Kidney (tissue), 14 donors: ENCODE measurements around the gene NYNRIN. TPM values are rescaled to one million over a fixed set of nuclear protein-coding genes. Genes with fewer than 3 reads are reported as not detected.

Experiments used
- DNase-seq, 5 donors: peaks; one replicate each; pipeline ENCODE4 v3.0.0-alpha.2; 2013 to 2020
- FAIRE-seq: peaks from 2 replicates; lab custom pipeline; 2012; peaks lifted over from hg19 to GRCh38; lab: Jason Lieb, UNC
- H3K27ac ChIP-seq, 2 donors: one replicate each; pipeline ENCODE4 v1.7.0; 2013; ENCODE audit warnings: low read depth in 2 of 2, low read length in 2 of 2, inconsistent platforms in 1 of 2
- H3K27me3 ChIP-seq: one replicate; pipeline ENCODE4 v1.7.1; 2013; ENCODE audit warnings: low read length, inconsistent platforms; ENCODE audit not compliant: control insufficient read depth, insufficient read depth
- H3K36me3 ChIP-seq, 3 donors: one replicate each; pipeline versions ENCODE4 v1.7.0 to v1.7.1; 2013; ENCODE audit warnings: low read length in 3 of 3, control low read depth in 1 of 3, inconsistent platforms in 1 of 3; ENCODE audit not compliant: insufficient read depth in 3 of 3, control insufficient read depth in 2 of 3
- H3K4me1 ChIP-seq, 3 donors: one replicate each; pipeline versions ENCODE4 v1.7.0 to v1.7.1; 2013; ENCODE audit warnings: low read length in 3 of 3, inconsistent platforms in 1 of 3, low read depth in 1 of 3; ENCODE audit not compliant: control insufficient read depth in 2 of 3, insufficient read depth in 2 of 3
- H3K4me3 ChIP-seq, 3 donors: one replicate each; pipeline versions ENCODE4 v1.7.0 to v1.8.1; 2013; ENCODE audit warnings: low read length in 3 of 3, control low read depth in 1 of 3, inconsistent platforms in 1 of 3
- H3K9ac ChIP-seq, 3 donors: one replicate each; pipeline versions ENCODE4 v1.7.0 to v1.7.1; 2013; ENCODE audit warnings: low read length in 3 of 3, control low read depth in 1 of 3, inconsistent platforms in 1 of 3
- H3K9me3 ChIP-seq, 3 donors: one replicate each; pipeline versions ENCODE4 v1.7.0 to v1.7.1; 2013; ENCODE audit warnings: low read length in 3 of 3, control low read depth in 1 of 3, inconsistent platforms in 1 of 3; ENCODE audit not compliant: control insufficient read depth in 2 of 3, insufficient read depth in 1 of 3
- intact Hi-C: fragments of 100-400 bp; cut with DNase I; formaldehyde crosslinking; loops from one replicate; pipeline ENCODE4 v1.11.1; 2022
- polyA plus RNA-seq: library from polyadenylated mRNA; stranded (reverse); fragments of 350-450 nt; fragmentation: Illumina TruSeq; extraction: RNeasy Lipid Tissue Mini Kit (QIAGEN cat#74804); gene quantifications from one replicate; pipeline ENCODE4 v1.2.3, GENCODE V29; 2014; ENCODE audit warnings: low read depth, low replicate concordance; ENCODE audit not compliant: insufficient read depth
- total RNA-seq: library from RNA; stranded (reverse); fragmentation: NEBNext Ultra II Directional; extraction: Animal tissue kit (Norgen Biotek cat#: 25700); gene quantifications from one replicate; pipeline ENCODE4 v1.2.1, GENCODE V29; 2021
- TF ChIP-seq, protein P1 (sequence below): IDR thresholded peaks from 3 replicates; pipeline ENCODE4 v1.5.1; 2012; ENCODE audit warnings: mild to moderate bottlenecking, moderate library complexity, borderline replicate concordance; ENCODE audit not compliant: insufficient read depth; ENCODE audit errors: extremely low read depth
- donor health status: control.
- donor health status: control.
- donor health status: control.
- donor health status: control.
- donor health status: control.
- donor health status: DM: yes; HTN: yes; CAD: no.
- donor health status: Normal renal cell carcinoma (clear cell type).

Gene NYNRIN
- total and polyA plus RNA-seq, 2 donors from 2014 or later: 4.4 to 12.1 TPM

DNA sequence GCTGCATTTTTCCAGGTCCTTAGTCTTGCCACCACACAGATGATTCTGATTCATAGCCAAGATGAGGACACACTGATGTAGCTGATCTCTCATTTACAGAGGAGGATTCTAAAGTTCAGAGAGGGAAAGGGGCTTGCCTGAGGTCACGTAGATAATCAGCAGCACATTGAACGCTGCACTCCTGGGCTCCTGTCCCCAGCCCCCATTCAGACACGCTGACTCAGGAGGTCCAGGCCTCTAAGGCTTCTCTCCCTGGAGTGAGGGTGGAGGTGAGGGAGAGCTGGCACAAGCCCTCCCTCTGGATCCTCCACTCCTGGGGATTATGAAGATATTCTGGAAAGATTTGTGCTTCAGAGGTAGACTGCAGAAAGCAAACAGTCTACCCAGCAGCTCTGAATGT, 20.5 kb upstream of the NYNRIN start:
- Histone ChIP-seq H3K4me1 (no peaks in the 10 kb centered on the region), H3K9me3 (no peaks in the 10 kb centered on the region), H3K36me3 (peaks cover 0 to 2% (median 0%) of the 10 kb centered on the region in 3 donors), H3K27ac (no peak overlapping the region), H3K9ac (no peak overlapping the region), H3K27me3 (no peaks in the 10 kb centered on the region), H3K4me3 (no peak overlapping the region)
- FAIRE-seq (no peak), DNase-seq (no peak)
- intact Hi-C loops: loop anchor here (10.0 kb wide), 1 partner anchor 46 kb away; the partner anchor contains the start of genes CBLN3 and KHNYN
- TF ChIP-seq, protein P1, sequence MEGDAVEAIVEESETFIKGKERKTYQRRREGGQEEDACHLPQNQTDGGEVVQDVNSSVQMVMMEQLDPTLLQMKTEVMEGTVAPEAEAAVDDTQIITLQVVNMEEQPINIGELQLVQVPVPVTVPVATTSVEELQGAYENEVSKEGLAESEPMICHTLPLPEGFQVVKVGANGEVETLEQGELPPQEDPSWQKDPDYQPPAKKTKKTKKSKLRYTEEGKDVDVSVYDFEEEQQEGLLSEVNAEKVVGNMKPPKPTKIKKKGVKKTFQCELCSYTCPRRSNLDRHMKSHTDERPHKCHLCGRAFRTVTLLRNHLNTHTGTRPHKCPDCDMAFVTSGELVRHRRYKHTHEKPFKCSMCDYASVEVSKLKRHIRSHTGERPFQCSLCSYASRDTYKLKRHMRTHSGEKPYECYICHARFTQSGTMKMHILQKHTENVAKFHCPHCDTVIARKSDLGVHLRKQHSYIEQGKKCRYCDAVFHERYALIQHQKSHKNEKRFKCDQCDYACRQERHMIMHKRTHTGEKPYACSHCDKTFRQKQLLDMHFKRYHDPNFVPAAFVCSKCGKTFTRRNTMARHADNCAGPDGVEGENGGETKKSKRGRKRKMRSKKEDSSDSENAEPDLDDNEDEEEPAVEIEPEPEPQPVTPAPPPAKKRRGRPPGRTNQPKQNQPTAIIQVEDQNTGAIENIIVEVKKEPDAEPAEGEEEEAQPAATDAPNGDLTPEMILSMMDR: no peak

DNA sequence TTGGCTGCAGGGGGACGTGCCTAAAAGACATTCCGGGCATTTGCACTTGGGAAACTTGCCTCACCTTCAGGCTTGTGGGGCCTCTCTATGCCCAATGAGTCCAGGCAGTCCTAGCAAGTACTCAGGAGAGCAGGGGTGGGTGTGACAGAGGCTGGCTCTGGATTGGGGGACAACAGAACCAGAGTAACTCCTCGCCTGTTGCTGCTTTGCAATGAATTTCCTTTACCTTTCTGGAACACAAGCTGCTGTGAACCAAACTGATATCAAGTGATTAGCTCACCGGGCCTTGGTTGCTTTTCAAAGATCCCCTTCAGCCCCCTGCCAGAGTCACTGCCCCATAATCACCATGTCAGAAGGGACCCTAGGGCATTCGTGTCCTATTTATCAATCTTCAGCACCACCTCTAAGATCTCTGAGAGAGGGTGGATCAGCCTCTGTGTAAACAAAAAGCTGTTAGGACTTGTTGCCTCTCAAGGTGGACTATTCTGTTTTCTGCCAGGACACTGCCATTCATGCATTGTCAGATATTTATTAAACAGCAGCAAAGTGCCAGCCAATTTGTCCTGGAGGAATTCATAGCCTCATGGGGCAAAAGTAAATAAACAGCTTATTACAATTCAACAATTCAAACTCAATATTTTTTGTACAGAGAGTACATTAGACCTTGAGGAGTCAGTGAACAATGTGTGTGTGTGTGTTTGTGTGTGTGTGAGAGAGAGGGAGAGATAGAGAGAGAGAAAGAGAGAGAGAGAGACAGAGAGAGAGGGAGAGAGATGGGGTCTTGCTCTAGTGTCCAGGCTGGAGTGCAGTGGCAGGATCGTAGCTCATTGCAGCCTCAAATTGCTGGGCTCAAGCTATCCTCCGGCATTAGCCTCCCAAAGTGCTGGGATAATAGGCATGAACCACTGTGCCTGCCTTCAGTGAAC, 19.6 kb upstream of the NYNRIN start:
- H3K9ac ChIP-seq: no peak overlapping the region
- H3K36me3 ChIP-seq: peaks cover 0 to 2% (median 0%) of the 10 kb centered on the region in 3 donors
- TF ChIP-seq, protein P1: no peak
- no peaks in the 10 kb centered on the region for H3K4me1 ChIP-seq
- intact Hi-C loops: loop anchor here (10.0 kb wide), 1 partner anchor 46 kb away; the partner anchor contains the start of genes CBLN3 and KHNYN
- no peak overlapping the region for H3K4me3 ChIP-seq
- no peaks in the 10 kb centered on the region for H3K9me3 ChIP-seq
- H3K27ac ChIP-seq: no peak overlapping the region
- DNase-seq (no peak), FAIRE-seq (no peak)
- H3K27me3 ChIP-seq: no peaks in the 10 kb centered on the region

DNA sequence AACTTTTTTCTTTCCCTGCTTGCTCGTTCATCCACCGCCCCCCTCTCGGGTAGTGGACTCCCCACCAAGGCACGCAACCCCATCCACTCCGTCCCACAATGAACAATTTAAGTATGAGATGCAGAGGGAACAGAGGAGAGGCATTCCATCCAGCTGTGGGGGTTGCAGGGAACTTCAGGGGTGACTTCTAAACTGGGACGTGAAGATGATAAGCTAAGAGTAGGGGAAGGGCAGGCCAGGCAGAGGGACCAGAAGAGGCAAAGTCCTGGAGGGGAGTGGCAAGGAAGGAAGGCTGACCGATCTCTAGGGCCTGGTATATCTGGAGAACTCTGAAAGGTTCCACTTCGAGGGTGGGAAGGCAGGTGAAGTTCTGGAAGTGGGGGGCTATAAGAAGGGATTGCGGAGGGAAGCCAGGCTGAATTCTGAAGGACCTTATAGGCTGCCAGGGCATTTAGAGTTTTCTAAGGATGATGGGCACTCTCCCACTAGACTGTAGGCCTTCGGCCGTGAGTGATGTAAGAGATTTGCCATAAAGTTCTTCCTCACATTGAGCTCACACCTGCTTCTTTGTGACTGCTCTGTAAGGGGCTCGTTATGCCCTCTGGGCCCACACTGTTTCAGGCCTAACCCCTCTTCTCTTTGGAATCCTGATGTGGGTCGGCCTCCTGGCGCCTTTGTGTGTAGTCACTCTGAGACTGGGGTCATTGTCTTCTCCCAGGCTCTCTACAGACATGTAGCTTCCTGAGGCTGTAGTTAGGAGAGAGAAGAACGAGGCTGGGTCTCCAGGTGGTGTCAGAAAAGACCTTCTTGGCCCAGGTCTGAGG, 18.7 kb upstream of the NYNRIN start:
- Histone ChIP-seq H3K4me3 (no peak overlapping the region), H3K27ac (no peak overlapping the region), H3K9me3 (no peaks in the 10 kb centered on the region), H3K9ac (no peak overlapping the region), H3K36me3 (peaks cover 0 to 2% (median 0%) of the 10 kb centered on the region in 3 donors), H3K27me3 (no peaks in the 10 kb centered on the region), H3K4me1 (no peaks in the 10 kb centered on the region)
- FAIRE-seq (no peak), DNase-seq (peak in 1 of 5 donors; percentile 17)
- intact Hi-C loops: loop anchor here (10.0 kb wide), 1 partner anchor 45 kb away; the partner anchor contains the start of genes CBLN3 and KHNYN
- TF ChIP-seq, protein P1: no peak
